GM18873 (cell line): Measurements from ENCODE around the gene ZNF362.

Experiments used
- ATAC-seq: cut with Tn5 transposase; IDR thresholded peaks from one replicate; pipeline ENCODE4 v1.9.1; 2021; ENCODE audit warnings: mild to moderate bottlenecking, moderate library complexity, moderate number of reproducible peaks; ENCODE audit not compliant: unreplicated experiment, low FRiP score

ZNF362 gene

GRCh38 chr1:33266766-33267165 lies 10.5 kb downstream of the ZNF362 start:
- no peak for ATAC-seq

GRCh38 chr1:33267468-33268205 lies 11.3 kb downstream of the ZNF362 start:
- no peak for ATAC-seq

GRCh38 chr1:33268457-33268856 lies 12.2 kb downstream of the ZNF362 start:
- no peak for ATAC-seq

DNA sequence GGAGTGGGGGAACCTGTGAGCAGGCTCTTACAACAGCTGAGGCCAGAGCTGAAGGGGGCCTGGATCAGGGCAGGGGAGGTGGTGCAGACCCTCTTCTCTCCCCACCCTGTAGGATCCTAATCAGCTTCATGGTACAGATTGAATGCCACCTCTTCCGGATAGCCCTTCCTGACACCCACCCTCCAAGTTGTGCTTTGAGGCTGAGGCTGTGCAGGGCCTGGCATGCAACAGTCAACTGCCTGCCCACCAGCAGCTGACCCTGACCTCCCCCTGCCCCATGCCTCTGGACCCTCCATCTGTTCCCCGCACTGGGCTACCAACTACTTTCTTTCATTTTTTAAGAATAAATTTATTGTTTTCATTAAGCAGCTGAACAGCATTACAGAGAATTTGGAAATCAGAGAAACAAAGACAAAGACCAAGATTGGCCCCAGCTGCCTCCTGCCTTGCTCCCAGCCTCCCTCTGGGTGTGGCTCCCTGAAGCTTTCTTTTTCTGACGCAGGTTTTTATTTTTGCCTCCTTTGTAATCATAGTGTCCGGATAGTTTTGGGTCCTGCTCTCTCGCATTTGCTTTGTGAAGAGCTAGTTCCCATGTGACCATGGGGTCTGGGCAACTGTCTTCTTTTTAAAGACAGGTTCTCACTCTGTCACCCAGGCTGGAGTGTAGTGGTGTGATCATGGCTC lies 12.8 kb downstream of the ZNF362 start:
- ATAC-seq = no peak

GRCh38 chr1:33269621-33270020 lies 13.3 kb downstream of the ZNF362 start:
- no peak for ATAC-seq

- ATAC-seq = no peak
Measured at GRCh38 chr1:33270379-33270778, 14.1 kb downstream of the ZNF362 start.

- no peak for ATAC-seq
Measured at GRCh38 chr1:33270808-33271465, 14.6 kb downstream of the ZNF362 start.

GRCh38 chr1:33271666-33272505 lies 15.6 kb downstream of the ZNF362 start:
- no peak for ATAC-seq

DNA sequence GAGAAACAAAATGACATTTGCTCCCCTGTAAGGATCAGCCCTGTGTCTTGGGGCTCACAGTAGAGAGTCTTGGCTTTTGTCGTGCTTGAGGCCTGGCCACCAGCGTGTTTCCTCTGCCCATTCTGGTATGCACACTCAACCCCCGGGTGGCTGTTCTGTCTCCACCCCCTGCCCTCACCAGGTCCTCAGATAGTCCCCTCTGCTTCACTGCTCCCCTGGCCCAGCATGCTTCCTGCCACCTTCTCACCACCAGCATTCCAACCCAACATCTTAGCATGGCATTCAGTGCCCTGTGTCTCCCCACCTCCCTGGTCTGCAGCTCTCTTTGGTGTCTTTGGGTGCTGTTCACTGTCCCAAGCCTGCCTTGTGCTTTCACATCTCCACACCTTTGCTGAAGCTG lies 16.2 kb downstream of the ZNF362 start:
- ATAC-seq = no peak

DNA sequence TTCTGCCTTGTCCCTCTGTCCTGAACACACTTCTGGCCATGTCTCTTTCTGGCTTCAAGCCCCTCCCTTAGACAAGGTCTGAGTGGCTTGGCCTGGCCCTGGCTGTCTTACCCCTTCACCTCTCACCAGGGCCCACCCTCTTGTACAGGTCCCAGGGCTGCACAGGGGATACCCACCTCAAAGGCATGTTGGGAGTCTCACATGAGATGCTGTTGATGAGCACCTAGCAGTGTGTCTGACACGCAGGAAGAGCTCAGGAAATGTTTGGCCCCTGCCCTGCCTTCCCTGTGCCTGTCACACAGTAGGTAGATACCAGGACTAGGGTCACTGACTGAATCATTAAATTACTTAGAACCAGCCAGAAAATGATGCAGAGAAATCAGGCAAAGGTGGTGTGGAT lies 16.6 kb downstream of the ZNF362 start:
- ATAC-seq = no peak

DNA sequence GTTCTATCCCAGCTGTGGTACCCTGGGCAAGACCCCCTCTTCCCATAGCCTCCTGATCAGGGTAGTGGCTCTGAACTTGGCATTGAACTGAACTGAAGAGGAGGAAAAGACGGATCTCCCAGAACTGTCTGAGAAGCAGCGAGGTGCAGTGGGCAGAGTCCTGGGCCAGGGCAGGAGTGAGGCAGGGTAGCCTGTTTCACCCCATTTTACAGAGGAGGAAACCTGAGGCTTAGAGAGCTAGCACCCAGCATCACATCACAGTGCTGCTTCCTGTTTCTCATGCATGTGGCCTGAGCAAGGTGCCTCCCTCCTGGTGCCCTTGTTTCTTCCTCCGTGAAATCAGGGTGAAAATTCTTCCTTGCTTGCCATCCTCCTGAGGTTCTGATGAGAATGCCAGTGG lies 17.1 kb downstream of the ZNF362 start:
- no peak for ATAC-seq

DNA sequence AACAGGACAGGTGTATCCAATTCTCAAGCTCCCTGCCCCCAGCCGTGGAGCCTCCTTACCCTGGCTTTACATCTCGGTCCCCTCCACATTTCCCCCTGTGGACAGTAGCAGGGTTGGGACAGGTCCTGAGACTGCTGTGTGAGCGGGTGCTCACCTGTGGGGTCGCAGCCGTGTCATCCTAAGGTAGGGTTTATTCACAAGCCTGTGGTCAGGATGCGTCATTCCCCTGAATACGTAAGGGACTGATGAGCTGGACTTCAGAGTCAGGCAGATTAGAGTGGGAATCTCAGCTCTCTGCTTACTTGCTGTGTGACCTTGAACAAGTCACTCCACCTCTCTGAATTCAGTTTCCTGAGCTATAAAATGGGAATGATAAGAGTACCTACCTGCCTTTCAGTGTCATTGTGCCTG lies 17.7 kb downstream of the ZNF362 start:
- no peak for ATAC-seq

GRCh38 chr1:33274446-33274845 lies 18.2 kb downstream of the ZNF362 start:
- ATAC-seq = no peak

GRCh38 chr1:33275195-33275594 lies 18.9 kb downstream of the ZNF362 start:
- ATAC-seq = no peak

DNA sequence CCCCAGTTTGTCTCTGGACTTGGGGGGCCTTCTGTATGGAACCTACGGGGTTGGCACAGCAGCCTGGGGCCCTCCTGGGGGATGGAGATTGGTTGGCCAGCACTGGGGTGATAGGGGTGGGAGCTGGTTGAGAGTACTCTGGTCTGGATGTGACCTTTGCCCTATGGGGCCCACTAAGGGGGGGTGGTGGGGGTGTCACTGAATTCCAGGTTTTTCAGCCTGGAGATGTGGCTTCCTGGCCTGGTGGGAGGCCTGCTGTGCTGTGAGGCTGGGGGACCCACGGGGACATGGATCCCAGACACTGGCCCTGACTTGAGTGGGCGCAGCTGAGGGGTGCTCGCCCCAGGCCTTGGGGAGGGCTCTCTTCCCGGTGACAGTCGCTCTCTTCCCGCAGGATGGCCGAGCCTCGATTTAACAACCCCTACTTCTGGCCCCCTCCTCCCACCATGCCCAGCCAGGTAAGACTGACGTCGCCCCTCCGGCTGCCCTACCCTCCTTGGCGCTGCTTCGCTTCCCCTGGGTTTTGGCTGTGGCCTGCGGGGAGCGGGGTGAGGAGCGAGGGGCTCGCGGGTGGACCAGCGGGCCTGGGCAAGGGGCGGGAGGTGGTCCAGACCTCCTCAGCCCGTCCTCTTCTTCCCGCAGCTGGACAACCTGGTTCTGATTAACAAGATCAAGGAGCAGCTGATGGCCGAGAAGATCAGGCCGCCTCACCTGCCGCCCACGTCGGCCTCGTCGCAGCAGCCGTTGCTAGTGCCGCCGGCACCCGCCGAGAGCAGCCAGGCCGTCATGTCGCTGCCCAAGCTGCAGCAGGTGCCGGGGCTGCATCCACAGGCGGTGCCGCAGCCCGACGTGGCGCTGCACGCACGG lies 19.6 kb downstream of the ZNF362 start:
- no peak for ATAC-seq

DNA sequence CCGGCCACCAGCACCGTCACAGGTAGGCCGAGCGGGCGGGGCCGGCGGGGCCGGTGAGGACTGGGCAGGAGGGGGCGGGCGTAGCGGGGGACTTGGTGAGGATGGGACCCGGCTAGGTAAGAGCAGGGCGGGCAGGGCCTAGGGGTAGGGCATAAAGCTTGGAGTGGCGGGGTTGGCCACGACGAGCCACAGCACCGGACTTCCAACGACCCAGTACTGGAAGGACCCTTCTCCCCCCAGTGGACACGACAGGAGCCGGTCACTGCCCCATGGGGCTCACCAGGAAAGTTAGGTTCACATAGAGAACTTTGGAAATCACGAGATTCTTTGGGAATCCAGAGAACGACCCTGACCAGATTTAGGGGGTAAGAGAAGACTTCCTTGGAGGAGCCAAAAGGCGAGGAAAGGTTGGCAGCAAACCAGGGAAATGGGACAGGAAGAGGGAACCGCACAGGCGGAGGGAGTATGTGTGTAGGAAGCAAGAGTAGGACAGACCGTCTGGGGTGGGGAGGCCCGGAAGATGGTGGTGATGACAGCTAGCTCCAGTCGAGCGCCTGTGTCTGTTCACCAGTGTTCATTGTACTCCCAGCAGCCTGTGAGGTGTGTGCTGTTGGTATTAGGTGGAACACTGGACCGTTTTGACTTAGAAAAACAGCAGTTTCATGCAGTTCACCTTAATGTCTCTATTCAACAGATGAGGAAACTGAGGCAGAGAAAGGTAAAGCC lies 20.4 kb downstream of the ZNF362 start:
- ATAC-seq = no peak

- no peak for ATAC-seq
Measured at GRCh38 chr1:33277488-33278084, 21.3 kb downstream of the ZNF362 start.

DNA sequence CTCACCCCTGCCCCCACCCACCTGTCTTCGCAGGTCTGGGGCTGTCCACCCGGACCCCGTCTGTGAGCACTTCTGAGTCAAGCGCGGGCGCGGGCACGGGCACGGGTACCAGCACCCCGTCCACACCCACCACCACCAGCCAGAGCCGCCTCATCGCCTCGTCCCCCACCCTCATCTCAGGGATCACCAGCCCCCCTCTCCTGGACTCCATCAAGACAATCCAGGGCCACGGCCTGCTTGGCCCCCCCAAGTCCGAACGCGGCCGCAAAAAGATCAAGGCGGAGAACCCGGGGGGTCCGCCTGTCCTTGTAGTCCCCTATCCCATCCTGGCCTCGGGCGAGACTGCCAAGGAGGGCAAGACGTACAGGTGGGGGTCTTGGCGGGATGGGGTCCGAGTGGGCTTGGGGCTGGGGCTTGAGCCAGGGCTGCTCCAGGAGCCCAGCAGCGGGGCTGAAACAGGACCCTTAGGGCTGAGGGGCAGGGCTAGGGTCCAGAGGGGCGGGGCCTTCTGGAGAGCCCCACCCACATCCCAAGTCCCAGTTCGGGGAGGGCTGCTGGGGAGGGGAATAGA lies 23.9 kb downstream of the ZNF362 start:
- no peak for ATAC-seq
